ENCODE results near the gene SCAP. TPM values are rescaled to one million over a fixed set of nuclear protein-coding genes. Genes with fewer than 3 reads are reported as not detected.

The SCAP gene
- total RNA-seq, 1 experiment from 2014 or later: 115 TPM

DNA sequence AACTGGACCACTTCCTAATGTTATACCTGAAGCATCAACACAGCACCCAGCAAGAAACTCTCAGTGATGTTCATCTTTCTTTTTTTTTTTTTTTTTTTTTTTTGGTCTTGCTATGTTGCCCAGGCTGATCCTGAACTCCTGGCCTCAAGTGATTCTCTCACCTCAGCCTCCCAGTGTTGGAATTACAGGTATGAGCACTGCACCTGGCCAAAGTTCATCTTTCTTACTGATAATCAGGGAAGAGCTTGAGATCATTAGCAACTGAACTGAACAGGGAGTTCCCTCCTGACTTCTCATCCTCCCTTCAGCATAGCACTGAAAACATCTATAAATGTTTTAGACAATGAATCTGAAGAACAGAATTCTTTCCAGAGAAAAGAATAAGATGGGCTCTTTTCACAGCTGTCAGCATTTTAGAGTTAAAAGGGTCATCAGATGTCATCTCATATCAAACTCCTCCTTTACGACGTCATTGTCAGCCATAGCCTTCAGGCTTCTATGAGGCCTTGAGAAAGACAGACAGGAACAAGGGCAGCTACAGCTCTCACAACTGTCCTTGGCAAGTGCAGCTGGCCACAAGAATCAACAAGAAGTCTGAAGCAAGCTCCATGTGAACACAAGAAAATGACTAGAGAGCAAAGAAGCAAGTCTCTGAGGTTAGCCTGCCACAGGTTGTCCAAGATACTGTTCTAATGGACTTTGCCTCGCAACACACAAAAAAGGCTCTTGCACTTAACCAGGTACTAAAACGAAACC is 33.8 kb downstream of the SCAP start (continued):
- no peak for TF ChIP-seq PREB (CRISPR knock-in tag; IDR thresholded peaks at IDR 0.05; ENCODE audit: borderline replicate concordance)
- TF ChIP-seq ATF2 (CRISPR knock-in tag; IDR thresholded peaks at IDR 0.05; ENCODE audit: borderline replicate concordance, low read depth): no peak
- no peak for TF ChIP-seq MXD4 (CRISPR knock-in tag; IDR thresholded peaks at IDR 0.05; ENCODE audit: borderline replicate concordance)
- TF ChIP-seq, protein P1, sequence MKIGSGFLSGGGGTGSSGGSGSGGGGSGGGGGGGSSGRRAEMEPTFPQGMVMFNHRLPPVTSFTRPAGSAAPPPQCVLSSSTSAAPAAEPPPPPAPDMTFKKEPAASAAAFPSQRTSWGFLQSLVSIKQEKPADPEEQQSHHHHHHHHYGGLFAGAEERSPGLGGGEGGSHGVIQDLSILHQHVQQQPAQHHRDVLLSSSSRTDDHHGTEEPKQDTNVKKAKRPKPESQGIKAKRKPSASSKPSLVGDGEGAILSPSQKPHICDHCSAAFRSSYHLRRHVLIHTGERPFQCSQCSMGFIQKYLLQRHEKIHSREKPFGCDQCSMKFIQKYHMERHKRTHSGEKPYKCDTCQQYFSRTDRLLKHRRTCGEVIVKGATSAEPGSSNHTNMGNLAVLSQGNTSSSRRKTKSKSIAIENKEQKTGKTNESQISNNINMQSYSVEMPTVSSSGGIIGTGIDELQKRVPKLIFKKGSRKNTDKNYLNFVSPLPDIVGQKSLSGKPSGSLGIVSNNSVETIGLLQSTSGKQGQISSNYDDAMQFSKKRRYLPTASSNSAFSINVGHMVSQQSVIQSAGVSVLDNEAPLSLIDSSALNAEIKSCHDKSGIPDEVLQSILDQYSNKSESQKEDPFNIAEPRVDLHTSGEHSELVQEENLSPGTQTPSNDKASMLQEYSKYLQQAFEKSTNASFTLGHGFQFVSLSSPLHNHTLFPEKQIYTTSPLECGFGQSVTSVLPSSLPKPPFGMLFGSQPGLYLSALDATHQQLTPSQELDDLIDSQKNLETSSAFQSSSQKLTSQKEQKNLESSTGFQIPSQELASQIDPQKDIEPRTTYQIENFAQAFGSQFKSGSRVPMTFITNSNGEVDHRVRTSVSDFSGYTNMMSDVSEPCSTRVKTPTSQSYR (CRISPR knock-in tag; IDR thresholded peaks at IDR 0.05): no peak
- TF ChIP-seq E2F5 (CRISPR knock-in tag; IDR thresholded peaks at IDR 0.05): no peak
- no peak for TF ChIP-seq E2F1 (CRISPR knock-in tag; IDR thresholded peaks at IDR 0.05)
- no peak for TF ChIP-seq TP53 (CRISPR knock-in tag; IDR thresholded peaks at IDR 0.05)
- TF ChIP-seq FOXK1 (CRISPR knock-in tag; IDR thresholded peaks at IDR 0.05): no peak
- TF ChIP-seq HMGXB4 (CRISPR knock-in tag; IDR thresholded peaks at IDR 0.05): no peak
- no peak for TF ChIP-seq SMAD3 (CRISPR knock-in tag; IDR thresholded peaks at IDR 0.05; ENCODE audit: borderline replicate concordance)
- TF ChIP-seq ZNF532 (CRISPR knock-in tag; IDR thresholded peaks at IDR 0.05; ENCODE audit: borderline replicate concordance): no peak
